Mesothelial cell of epicardium (in vitro differentiated cells): ENCODE results near the gene AMT. TPM values are rescaled to one million over a fixed set of nuclear protein-coding genes. Genes with fewer than 3 reads are reported as not detected.
"Not testable (repeated sequence)": the region's sequence is repeated elsewhere in the genome, so short reads cannot be mapped to it uniquely, and the experiment has no call there.

Experiments used
- DNase-seq, 2 experiments: peaks; one replicate each; pipeline ENCODE4 v3.0.0; 2021; ENCODE audit warnings: low spot score in 2 of 2; ENCODE audit not compliant: unreplicated experiment in 2 of 2
- H3K27ac Mint-ChIP-seq: 2 replicates; pipeline ENCODE4 v1.8.0; 2021; ENCODE audit warnings: mixed read lengths
- H3K27me3 Mint-ChIP-seq: 2 replicates; pipeline ENCODE4 v1.8.0; 2021; ENCODE audit warnings: low read depth, mixed read lengths
- H3K36me3 Mint-ChIP-seq: 2 replicates; pipeline ENCODE4 v1.8.0; 2021; ENCODE audit warnings: mixed read lengths
- H3K4me1 Mint-ChIP-seq: 2 replicates; pipeline ENCODE4 v1.8.0; 2021; ENCODE audit warnings: mixed read lengths
- H3K4me3 Mint-ChIP-seq: 2 replicates; pipeline ENCODE4 v1.8.0; 2021; ENCODE audit warnings: mild to moderate bottlenecking, moderate library complexity, mixed read lengths
- H3K9me3 Mint-ChIP-seq: 2 replicates; pipeline ENCODE4 v1.8.0; 2021; ENCODE audit warnings: mixed read lengths
- total RNA-seq: library from RNA; stranded (reverse); gene quantifications from 3 replicates; pipeline ENCODE4 v1.2.1, GENCODE V29; 2021
- TF ChIP-seq, protein P1 (sequence below): fragments of 200-600 bp; sonication (generic); IDR thresholded peaks from one replicate; pipeline ENCODE4 v1.5.0; 2021; ENCODE audit warnings: antibody characterized with exemption; ENCODE audit not compliant: unreplicated experiment

Gene AMT
- total RNA-seq, 1 donor from 2014 or later: 33.4 TPM

DNA sequence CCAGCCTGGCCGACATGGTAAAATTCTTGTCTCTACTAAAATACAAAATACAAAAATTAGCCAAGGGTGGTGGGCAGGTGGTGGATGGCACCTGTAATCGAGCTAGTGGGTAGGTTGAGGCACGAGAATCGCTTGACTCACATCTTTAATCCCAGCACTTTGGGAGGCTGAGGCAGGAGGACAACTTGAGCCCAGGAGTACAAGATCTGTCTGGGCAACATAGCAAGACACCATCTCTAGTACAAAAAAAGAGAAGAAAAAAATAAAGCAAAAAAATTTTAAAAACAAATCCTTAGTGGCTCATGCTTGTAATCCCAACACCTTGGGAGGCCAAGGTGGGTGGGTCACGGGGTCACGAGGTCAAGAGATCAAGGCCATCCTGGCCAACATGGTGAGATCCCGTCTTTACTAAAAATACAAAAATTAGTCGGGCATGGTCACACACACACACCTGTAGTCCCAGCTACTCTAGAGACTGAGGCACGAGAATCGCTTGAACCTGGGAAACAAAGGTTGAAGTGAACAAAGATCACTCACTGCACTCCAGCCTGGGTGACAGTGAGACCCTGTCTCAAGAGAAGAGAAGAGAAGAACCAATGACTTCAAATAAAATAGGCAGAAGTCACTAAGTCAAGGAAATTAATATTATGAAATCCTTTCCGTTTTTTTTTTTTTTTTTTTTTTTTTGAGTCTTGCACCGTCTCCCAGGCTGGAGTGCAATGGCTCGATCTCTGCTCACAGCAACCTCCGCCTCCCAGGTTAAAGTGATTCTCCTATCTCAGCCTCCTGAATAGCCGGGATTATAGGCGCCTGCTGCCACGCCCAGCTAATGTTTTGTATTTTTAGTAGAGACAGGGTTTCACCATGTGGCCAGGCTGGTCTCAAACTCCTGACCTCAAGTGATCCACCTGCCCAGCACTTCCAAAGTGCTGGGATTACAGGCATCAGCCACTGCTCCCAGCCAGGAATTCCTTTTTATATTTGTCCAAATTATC lies 15.4 kb downstream of the AMT start:
- TF ChIP-seq, protein P1, sequence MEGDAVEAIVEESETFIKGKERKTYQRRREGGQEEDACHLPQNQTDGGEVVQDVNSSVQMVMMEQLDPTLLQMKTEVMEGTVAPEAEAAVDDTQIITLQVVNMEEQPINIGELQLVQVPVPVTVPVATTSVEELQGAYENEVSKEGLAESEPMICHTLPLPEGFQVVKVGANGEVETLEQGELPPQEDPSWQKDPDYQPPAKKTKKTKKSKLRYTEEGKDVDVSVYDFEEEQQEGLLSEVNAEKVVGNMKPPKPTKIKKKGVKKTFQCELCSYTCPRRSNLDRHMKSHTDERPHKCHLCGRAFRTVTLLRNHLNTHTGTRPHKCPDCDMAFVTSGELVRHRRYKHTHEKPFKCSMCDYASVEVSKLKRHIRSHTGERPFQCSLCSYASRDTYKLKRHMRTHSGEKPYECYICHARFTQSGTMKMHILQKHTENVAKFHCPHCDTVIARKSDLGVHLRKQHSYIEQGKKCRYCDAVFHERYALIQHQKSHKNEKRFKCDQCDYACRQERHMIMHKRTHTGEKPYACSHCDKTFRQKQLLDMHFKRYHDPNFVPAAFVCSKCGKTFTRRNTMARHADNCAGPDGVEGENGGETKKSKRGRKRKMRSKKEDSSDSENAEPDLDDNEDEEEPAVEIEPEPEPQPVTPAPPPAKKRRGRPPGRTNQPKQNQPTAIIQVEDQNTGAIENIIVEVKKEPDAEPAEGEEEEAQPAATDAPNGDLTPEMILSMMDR: no peak
- Mint-ChIP-seq H3K27ac (peak overlapping the region; percentile 67), H3K4me3 (no peak overlapping the region), H3K9me3 (no peaks in the 10 kb centered on the region), H3K27me3 (no peaks in the 10 kb centered on the region), H3K36me3 (peaks cover 6% of the 10 kb centered on the region), H3K4me1 (peaks cover 34% of the 10 kb centered on the region)
- DNase-seq: no peak

DNA sequence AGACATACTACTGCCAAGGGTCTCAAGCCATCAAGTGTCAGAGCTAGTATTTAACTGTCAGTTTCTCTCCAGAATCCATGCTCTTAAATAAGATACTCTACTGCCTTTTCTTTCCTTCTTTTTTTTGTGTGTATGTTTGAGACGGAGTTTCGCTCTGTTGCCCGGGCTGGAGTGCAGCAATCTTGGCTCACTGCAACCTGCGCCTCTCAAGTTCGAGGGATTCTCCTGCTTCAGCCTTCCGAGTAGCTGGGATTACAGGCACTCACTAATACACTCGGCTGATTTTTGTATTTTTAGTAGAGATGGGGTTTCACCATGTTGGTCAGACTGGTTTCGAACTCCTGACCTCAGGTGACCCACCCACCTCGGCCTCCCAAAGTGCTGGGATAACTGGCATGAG lies 16.7 kb downstream of the AMT start:
- not testable (repeated sequence) for H3K9me3 Mint-ChIP-seq, H3K36me3 Mint-ChIP-seq, H3K4me3 Mint-ChIP-seq, DNase-seq, H3K27me3 Mint-ChIP-seq
- H3K4me1 Mint-ChIP-seq: peaks cover 31% of the 10 kb centered on the region
- H3K27ac Mint-ChIP-seq: peak overlapping the region; percentile 35

DNA sequence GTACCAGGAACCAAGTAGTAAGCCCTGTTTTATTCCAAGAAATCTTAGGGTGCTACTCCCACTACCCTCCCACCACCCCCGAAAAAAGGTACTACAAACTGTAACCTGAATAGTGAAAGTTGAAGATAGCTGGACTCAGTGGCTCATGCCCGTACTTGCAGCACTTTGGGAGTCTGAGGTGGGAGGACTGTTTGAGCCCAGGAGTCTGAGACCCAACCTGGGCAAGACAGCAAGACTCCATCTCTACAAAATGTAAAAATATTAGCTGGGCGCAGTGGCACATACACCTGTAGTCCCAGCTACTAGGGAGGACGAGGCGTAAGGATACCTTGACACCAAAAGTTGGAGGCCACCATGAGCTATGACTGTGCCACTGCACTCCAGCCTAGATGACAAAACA lies 18.4 kb downstream of the AMT start:
- TF ChIP-seq, protein P1: no peak
- Mint-ChIP-seq H3K9me3 (no peaks in the 10 kb centered on the region), H3K36me3 (peaks cover 6% of the 10 kb centered on the region), H3K4me3 (no peak overlapping the region), H3K27me3 (no peaks in the 10 kb centered on the region), H3K4me1 (peaks cover 22% of the 10 kb centered on the region), H3K27ac (no peak overlapping the region)
- DNase-seq: no peak

DNA sequence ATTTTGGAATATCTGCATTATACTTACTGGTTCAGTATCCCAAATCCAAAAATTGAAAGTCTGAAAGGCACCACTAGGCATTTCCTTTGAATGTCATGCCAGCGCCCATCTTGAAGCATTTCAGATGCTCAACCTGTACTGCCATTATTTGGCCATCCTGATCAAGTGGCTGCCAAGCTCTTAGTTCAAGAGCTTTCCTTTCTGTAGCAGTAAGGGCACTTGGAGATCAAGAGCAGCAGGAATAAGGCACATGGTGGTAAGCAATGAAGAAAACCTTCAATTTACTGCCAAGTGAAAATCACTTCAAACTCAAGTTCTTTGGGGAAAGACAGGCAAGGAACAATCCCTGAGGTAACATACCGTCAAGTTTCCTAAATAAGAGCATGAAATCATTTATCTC lies 20.5 kb downstream of the AMT start:
- Mint-ChIP-seq H3K27ac (no peak overlapping the region), H3K4me1 (peaks cover 13% of the 10 kb centered on the region), H3K27me3 (no peaks in the 10 kb centered on the region), H3K9me3 (no peaks in the 10 kb centered on the region), H3K4me3 (no peak overlapping the region), H3K36me3 (peaks cover 8% of the 10 kb centered on the region)
- TF ChIP-seq, protein P1: no peak
- DNase-seq: no peak

DNA sequence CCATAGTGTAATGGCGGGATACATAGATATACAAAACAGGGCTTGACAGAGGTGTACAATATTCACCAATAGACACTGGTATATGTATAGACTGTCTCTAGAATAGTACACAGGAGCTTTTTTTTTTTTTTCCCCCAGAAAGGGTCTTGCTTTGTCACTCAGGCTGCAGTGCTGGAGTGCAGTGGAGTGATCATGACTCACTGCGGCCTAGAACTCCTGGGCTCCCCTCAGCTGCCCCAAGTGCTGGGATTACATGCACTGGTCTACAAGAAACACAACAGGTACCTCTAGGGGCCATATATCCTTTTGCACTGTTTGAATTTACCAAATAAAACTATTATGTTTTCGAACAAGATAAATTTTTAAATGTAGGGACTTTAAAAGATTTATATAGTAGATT lies 22.8 kb downstream of the AMT start:
- Mint-ChIP-seq H3K27ac (no peak overlapping the region), H3K4me1 (peaks cover 10% of the 10 kb centered on the region), H3K36me3 (peaks cover 17% of the 10 kb centered on the region), H3K4me3 (no peak overlapping the region), H3K27me3 (no peaks in the 10 kb centered on the region), H3K9me3 (no peaks in the 10 kb centered on the region)
- DNase-seq: no peak
- TF ChIP-seq, protein P1: no peak

DNA sequence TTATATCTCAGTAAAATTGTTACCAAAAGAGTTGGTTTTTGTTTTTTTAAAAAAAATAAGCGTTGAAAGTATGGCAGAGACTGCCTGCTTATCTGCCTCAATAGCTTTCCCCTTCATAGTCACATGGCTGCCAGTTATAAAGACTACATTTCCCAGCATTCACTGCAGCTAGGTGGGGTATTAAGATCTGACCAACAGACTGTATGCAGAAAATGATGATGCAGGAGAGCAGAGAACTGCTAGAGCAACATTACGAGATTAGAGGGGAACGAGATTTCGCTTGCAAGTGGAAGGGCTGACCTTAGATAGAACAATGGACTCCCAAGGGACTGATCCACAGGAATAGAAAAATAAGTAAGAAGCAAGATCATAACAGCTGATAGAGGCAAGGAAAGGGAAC lies 24.8 kb downstream of the AMT start:
- H3K27ac Mint-ChIP-seq: peak overlapping the region; percentile 23
- no peaks in the 10 kb centered on the region for H3K27me3 Mint-ChIP-seq
- H3K36me3 Mint-ChIP-seq: peaks cover 15% of the 10 kb centered on the region
- DNase-seq: no peak
- TF ChIP-seq, protein P1: no peak
- H3K4me1 Mint-ChIP-seq: peaks cover 10% of the 10 kb centered on the region
- no peak overlapping the region for H3K4me3 Mint-ChIP-seq
- H3K9me3 Mint-ChIP-seq: no peaks in the 10 kb centered on the region

DNA sequence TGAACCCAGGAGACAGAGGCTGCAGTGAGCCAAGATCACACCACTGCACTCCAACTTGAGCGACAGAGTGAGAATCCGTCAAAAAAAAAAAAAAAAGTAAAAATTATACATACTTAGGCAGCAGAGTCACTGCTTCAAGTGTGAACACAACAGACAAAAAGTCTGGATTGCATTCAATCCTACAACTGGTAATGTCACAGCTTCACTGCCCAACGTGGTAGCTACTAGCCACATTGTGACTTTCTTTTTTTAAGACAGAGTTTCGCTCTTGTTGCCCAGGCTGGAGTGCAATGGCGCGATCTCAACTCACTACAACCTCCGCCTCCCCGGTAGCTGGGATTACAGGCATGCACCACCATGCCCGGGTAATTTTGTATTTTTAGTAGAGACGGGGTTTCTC lies 31.0 kb downstream of the AMT start:
- H3K9me3 Mint-ChIP-seq, H3K4me3 Mint-ChIP-seq, H3K4me1 Mint-ChIP-seq, DNase-seq, H3K27ac Mint-ChIP-seq, H3K27me3 Mint-ChIP-seq: not testable (repeated sequence)
- peaks cover 21% of the 10 kb centered on the region for H3K36me3 Mint-ChIP-seq
